GM23338 (cell line): ENCODE data around the gene FGD4. TPM values are rescaled to one million over a fixed set of nuclear protein-coding genes. Genes with fewer than 3 reads are reported as not detected.

Source experiments
- ATAC-seq: fragments of 200-7000 bp; cut with Tn5 transposase; 3 replicates; pipeline ENCODE4 v1.9.1; 2020
- DNase-seq: peaks from one replicate; pipeline ENCODE4 v3.0.0-alpha.2; 2015; ENCODE audit warnings: low spot score
- H2AFZ ChIP-seq: fragments of 200-600 bp; sonication (generic); 2 replicates; pipeline ENCODE4 v1.8.0; 2016; ENCODE audit warnings: antibody characterized with exemption, mild to moderate bottlenecking, moderate library complexity
- H3F3A ChIP-seq: fragments of 200-600 bp; sonication (generic); replicated peaks from 2 replicates; pipeline ENCODE4 v1.8.0; 2017; ENCODE audit warnings: antibody characterized with exemption, mixed run types, low read depth
- H3K27ac ChIP-seq: fragments of 200-600 bp; sonication (generic); 2 replicates; pipeline ENCODE4 v1.6.1; 2016; ENCODE audit warnings: low read depth
- H3K27me3 ChIP-seq: fragments of 200-600 bp; sonication (generic); 2 replicates; pipeline ENCODE4 v1.8.0; 2016; ENCODE audit warnings: mild to moderate bottlenecking, mixed run types, moderate library complexity; ENCODE audit not compliant: insufficient read depth
- H3K36me3 ChIP-seq: fragments of 200-600 bp; sonication (generic); 2 replicates; pipeline ENCODE4 v1.8.0; 2016; ENCODE audit warnings: mild to moderate bottlenecking; ENCODE audit not compliant: insufficient read depth
- H3K4me1 ChIP-seq: fragments of 200-600 bp; sonication (generic); 2 replicates; pipeline ENCODE4 v1.8.0; 2016; ENCODE audit warnings: mild to moderate bottlenecking, moderate library complexity; ENCODE audit not compliant: insufficient read depth
- H3K4me2 ChIP-seq: fragments of 200-600 bp; sonication (generic); 2 replicates; pipeline ENCODE4 v1.7.1; 2017; ENCODE audit warnings: mixed run types
- H3K4me3 ChIP-seq: fragments of 200-600 bp; sonication (generic); 2 replicates; pipeline ENCODE4 v1.6.1; 2016; ENCODE audit warnings: mixed run types
- H3K79me2 ChIP-seq: fragments of 200-600 bp; sonication (generic); replicated peaks from 2 replicates; pipeline ENCODE4 v1.8.0; 2017; ENCODE audit warnings: mild to moderate bottlenecking; ENCODE audit not compliant: insufficient read depth
- H3K9me2 ChIP-seq: fragments of 200-600 bp; sonication (generic); 2 replicates; pipeline ENCODE4 v1.8.0; 2017; ENCODE audit not compliant: insufficient read depth
- H4K20me1 ChIP-seq: fragments of 200-600 bp; sonication (generic); replicated peaks from 2 replicates; pipeline ENCODE4 v1.8.0; 2017; ENCODE audit warnings: mild to moderate bottlenecking; ENCODE audit not compliant: insufficient read depth
- H3K27ac Mint-ChIP-seq: 2 replicates; pipeline ENCODE4 v1.8.0; 2020; ENCODE audit warnings: inconsistent platforms, mild to moderate bottlenecking, moderate library complexity, mixed read lengths
- H3K27me3 Mint-ChIP-seq: 3 replicates; pipeline ENCODE4 v1.8.0; 2022; ENCODE audit warnings: low read depth, mild to moderate bottlenecking, moderate library complexity, mixed read lengths, inconsistent platforms; ENCODE audit not compliant: insufficient read depth, poor library complexity
- H3K36me3 Mint-ChIP-seq: 3 replicates; pipeline ENCODE4 v1.8.0; 2021; ENCODE audit warnings: low read depth, mild to moderate bottlenecking, inconsistent platforms, moderate library complexity, mixed read lengths
- H3K4me1 Mint-ChIP-seq: 3 replicates; pipeline ENCODE4 v1.8.0; 2020; ENCODE audit warnings: mild to moderate bottlenecking, inconsistent platforms, mixed read lengths
- H3K4me3 Mint-ChIP-seq: 3 replicates; pipeline ENCODE4 v1.8.0; 2021; ENCODE audit warnings: moderate library complexity, mild to moderate bottlenecking, inconsistent platforms, mixed read lengths
- H3K9me3 Mint-ChIP-seq: 3 replicates; pipeline ENCODE4 v1.8.0; 2020; ENCODE audit warnings: moderate library complexity, mild to moderate bottlenecking, inconsistent platforms, mixed read lengths
- CREB1 ChIP-seq: fragments of 250-450 bp; sonication (Bioruptor Pico); IDR thresholded peaks from 2 replicates; pipeline ENCODE4 v1.5.0; 2020; ENCODE audit warnings: low read depth, mild to moderate bottlenecking, moderate library complexity
- EZH2phosphoT487 ChIP-seq: fragments of 200-600 bp; sonication (generic); IDR thresholded peaks from one replicate; pipeline ENCODE4 v1.8.1; 2018; ENCODE audit warnings: antibody characterized with exemption; ENCODE audit not compliant: unreplicated experiment
- JUNB ChIP-seq: IDR thresholded peaks from one replicate; pipeline ENCODE4 v1.6.1; 2016; ENCODE audit warnings: antibody characterized with exemption; ENCODE audit not compliant: unreplicated experiment
- NANOG ChIP-seq: IDR thresholded peaks from 2 replicates; pipeline ENCODE4 v1.6.1; 2016; ENCODE audit warnings: antibody characterized with exemption, borderline replicate concordance
- STAT1 ChIP-seq: IDR thresholded peaks from one replicate; pipeline ENCODE4 v1.6.1; 2016; ENCODE audit warnings: antibody characterized with exemption; ENCODE audit not compliant: unreplicated experiment
- ZNF114 ChIP-seq: fragments of 250-450 bp; sonication (Bioruptor Pico); IDR thresholded peaks from 2 replicates; pipeline ENCODE4 v1.5.0; 2020; ENCODE audit warnings: mild to moderate bottlenecking, moderate library complexity
- ZNF331 ChIP-seq: fragments of 250-450 bp; sonication (Bioruptor Pico); IDR thresholded peaks from 2 replicates; pipeline ENCODE4 v1.5.0; 2020; ENCODE audit warnings: low read depth, mild to moderate bottlenecking, moderate library complexity
- polyA plus RNA-seq: library from polyadenylated mRNA; unstranded; fragments of >200 nt; fragmentation: Nextera tagmentation; extraction: Ambion mirVana; gene quantifications from 2 replicates; pipeline ENCODE4 v1.2.1, GENCODE V29; 2016
- total RNA-seq: library from RNA; depleted of rRNA; stranded (reverse); fragments of >200 nt; shearing (Covaris generic); gene quantifications from 2 replicates; pipeline ENCODE4 v1.2.3, GENCODE V29; 2014
- TF ChIP-seq, protein P1 (sequence below): IDR thresholded peaks from one replicate; pipeline ENCODE4 v1.6.1; 2018; ENCODE audit warnings: antibody characterized with exemption; ENCODE audit not compliant: unreplicated experiment
- TF ChIP-seq, protein P2 (sequence below): fragments of 250-450 bp; sonication (Bioruptor Pico); IDR thresholded peaks from 2 replicates; pipeline ENCODE4 v1.5.0; 2020; ENCODE audit warnings: mild to moderate bottlenecking, moderate library complexity
- TF ChIP-seq, protein P3 (sequence below), 2 experiments: fragments of 200-600 bp in 1 of 2; sonication (generic) in 1 of 2; conservative IDR thresholded peaks; 2 replicates each; pipeline versions ENCODE4 v1.5.1 to v1.6.1; 2016 to 2017; ENCODE audit warnings: antibody characterized with exemption in 2 of 2, low read depth in 2 of 2, mild to moderate bottlenecking in 2 of 2, moderate library complexity in 1 of 2

The FGD4 gene
- total and polyA plus RNA-seq, 2 experiments from 2014 or later, result 24.3 to 54.3 TPM

DNA sequence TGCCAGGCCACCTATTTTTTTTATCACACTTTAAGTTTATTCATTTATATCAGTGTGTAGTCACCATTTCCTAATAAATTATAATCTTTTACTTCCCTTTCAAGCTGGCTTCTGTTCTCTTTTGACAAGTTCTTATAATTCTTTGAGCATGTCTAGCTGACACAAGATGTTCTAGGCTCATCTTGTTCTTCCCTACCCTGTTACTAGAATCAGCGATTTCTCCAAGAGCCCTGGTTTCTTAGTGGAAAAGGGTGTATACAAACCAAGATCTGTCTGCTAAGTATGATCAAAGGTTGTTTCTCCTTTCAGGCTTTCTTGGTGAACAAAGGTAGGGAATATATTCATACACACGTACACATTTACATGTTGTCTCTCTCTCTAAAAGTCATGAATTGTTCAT, 51.0 kb downstream of the FGD4 start (continued):
- TF ChIP-seq, protein P1, sequence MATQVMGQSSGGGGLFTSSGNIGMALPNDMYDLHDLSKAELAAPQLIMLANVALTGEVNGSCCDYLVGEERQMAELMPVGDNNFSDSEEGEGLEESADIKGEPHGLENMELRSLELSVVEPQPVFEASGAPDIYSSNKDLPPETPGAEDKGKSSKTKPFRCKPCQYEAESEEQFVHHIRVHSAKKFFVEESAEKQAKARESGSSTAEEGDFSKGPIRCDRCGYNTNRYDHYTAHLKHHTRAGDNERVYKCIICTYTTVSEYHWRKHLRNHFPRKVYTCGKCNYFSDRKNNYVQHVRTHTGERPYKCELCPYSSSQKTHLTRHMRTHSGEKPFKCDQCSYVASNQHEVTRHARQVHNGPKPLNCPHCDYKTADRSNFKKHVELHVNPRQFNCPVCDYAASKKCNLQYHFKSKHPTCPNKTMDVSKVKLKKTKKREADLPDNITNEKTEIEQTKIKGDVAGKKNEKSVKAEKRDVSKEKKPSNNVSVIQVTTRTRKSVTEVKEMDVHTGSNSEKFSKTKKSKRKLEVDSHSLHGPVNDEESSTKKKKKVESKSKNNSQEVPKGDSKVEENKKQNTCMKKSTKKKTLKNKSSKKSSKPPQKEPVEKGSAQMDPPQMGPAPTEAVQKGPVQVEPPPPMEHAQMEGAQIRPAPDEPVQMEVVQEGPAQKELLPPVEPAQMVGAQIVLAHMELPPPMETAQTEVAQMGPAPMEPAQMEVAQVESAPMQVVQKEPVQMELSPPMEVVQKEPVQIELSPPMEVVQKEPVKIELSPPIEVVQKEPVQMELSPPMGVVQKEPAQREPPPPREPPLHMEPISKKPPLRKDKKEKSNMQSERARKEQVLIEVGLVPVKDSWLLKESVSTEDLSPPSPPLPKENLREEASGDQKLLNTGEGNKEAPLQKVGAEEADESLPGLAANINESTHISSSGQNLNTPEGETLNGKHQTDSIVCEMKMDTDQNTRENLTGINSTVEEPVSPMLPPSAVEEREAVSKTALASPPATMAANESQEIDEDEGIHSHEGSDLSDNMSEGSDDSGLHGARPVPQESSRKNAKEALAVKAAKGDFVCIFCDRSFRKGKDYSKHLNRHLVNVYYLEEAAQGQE, result no peak
- TF ChIP-seq EZH2phosphoT487 (no peak), STAT1 (no peak)
- TF ChIP-seq, protein P2, sequence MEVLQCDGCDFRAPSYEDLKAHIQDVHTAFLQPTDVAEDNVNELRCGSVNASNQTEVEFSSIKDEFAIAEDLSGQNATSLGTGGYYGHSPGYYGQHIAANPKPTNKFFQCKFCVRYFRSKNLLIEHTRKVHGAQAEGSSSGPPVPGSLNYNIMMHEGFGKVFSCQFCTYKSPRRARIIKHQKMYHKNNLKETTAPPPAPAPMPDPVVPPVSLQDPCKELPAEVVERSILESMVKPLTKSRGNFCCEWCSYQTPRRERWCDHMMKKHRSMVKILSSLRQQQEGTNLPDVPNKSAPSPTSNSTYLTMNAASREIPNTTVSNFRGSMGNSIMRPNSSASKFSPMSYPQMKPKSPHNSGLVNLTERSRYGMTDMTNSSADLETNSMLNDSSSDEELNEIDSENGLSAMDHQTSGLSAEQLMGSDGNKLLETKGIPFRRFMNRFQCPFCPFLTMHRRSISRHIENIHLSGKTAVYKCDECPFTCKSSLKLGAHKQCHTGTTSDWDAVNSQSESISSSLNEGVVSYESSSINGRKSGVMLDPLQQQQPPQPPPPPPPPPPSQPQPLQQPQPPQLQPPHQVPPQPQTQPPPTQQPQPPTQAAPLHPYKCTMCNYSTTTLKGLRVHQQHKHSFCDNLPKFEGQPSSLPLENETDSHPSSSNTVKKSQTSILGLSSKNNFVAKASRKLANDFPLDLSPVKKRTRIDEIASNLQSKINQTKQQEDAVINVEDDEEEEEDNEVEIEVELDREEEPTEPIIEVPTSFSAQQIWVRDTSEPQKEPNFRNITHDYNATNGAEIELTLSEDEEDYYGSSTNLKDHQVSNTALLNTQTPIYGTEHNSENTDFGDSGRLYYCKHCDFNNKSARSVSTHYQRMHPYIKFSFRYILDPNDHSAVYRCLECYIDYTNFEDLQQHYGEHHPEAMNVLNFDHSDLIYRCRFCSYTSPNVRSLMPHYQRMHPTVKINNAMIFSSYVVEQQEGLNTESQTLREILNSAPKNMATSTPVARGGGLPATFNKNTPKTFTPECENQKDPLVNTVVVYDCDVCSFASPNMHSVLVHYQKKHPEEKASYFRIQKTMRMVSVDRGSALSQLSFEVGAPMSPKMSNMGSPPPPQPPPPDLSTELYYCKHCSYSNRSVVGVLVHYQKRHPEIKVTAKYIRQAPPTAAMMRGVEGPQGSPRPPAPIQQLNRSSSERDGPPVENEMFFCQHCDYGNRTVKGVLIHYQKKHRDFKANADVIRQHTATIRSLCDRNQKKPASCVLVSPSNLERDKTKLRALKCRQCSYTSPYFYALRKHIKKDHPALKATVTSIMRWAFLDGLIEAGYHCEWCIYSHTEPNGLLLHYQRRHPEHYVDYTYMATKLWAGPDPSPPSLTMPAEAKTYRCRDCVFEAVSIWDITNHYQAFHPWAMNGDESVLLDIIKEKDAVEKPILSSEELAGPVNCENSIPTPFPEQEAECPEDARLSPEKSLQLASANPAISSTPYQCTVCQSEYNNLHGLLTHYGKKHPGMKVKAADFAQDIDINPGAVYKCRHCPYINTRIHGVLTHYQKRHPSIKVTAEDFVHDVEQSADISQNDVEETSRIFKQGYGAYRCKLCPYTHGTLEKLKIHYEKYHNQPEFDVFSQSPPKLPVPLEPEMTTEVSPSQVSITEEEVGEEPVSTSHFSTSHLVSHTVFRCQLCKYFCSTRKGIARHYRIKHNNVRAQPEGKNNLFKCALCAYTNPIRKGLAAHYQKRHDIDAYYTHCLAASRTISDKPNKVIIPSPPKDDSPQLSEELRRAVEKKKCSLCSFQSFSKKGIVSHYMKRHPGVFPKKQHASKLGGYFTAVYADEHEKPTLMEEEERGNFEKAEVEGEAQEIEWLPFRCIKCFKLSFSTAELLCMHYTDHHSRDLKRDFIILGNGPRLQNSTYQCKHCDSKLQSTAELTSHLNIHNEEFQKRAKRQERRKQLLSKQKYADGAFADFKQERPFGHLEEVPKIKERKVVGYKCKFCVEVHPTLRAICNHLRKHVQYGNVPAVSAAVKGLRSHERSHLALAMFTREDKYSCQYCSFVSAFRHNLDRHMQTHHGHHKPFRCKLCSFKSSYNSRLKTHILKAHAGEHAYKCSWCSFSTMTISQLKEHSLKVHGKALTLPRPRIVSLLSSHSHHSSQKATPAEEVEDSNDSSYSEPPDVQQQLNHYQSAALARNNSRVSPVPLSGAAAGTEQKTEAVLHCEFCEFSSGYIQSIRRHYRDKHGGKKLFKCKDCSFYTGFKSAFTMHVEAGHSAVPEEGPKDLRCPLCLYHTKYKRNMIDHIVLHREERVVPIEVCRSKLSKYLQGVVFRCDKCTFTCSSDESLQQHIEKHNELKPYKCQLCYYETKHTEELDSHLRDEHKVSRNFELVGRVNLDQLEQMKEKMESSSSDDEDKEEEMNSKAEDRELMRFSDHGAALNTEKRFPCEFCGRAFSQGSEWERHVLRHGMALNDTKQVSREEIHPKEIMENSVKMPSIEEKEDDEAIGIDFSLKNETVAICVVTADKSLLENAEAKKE (CRISPR knock-in tag), result no peak

DNA sequence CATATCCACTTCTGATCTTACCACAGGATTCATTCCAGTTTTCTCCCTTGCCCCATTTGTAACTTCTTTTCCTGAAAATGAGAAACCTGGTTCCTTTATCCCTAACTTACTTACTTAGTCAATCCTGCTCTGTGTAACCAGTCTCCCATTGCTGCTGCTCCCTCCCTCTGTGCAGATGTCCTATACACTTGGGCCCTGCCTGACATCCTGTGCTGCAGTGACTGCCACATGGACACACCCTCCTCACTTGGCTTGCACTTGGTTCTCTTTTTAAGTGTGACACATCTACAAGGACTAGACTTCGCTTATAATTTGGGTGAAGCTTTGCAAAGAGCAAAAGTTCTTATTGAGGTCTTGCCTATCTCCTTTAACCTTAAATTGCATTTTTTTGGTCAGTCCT, 51.4 kb downstream of the FGD4 start:
- H3K27me3 ChIP-seq, result no peaks in the 10 kb centered on the region
- Mint-ChIP-seq H3K27ac (peak overlapping the region; percentile 49), H3K4me3 (no peak overlapping the region), H3K36me3 (peaks cover 2% of the 10 kb centered on the region; the same call in 2 of the 3 replicates), H3K4me1 (peaks cover 73% of the 10 kb centered on the region), H3K27me3 (peaks cover 2% of the 10 kb centered on the region), H3K9me3 (no peaks in the 10 kb centered on the region)
- H3K27ac ChIP-seq, result peak overlapping the region; percentile 68; the same call in 1 of the 2 replicates
- H3K4me2 ChIP-seq, result no peak overlapping the region
- H3K79me2 ChIP-seq, result peaks cover 76% of the 10 kb centered on the region
- no peaks in the 10 kb centered on the region; the same call in 1 of the 2 replicates for H3F3A ChIP-seq
- H4K20me1 ChIP-seq, result no peaks in the 10 kb centered on the region; the same call in 1 of the 2 replicates
- no peaks in the 10 kb centered on the region for H3K36me3 ChIP-seq
- no peak for DNase-seq
- TF ChIP-seq CREB1, result no peak
- TF ChIP-seq, protein P3, sequence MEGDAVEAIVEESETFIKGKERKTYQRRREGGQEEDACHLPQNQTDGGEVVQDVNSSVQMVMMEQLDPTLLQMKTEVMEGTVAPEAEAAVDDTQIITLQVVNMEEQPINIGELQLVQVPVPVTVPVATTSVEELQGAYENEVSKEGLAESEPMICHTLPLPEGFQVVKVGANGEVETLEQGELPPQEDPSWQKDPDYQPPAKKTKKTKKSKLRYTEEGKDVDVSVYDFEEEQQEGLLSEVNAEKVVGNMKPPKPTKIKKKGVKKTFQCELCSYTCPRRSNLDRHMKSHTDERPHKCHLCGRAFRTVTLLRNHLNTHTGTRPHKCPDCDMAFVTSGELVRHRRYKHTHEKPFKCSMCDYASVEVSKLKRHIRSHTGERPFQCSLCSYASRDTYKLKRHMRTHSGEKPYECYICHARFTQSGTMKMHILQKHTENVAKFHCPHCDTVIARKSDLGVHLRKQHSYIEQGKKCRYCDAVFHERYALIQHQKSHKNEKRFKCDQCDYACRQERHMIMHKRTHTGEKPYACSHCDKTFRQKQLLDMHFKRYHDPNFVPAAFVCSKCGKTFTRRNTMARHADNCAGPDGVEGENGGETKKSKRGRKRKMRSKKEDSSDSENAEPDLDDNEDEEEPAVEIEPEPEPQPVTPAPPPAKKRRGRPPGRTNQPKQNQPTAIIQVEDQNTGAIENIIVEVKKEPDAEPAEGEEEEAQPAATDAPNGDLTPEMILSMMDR (conservative IDR thresholded peaks at IDR 0.05; ENCODE audit: low read depth in 2 of 2), result no peak
- no peak for TF ChIP-seq STAT1
- no peak for TF ChIP-seq JUNB
- TF ChIP-seq ZNF114 (CRISPR knock-in tag), result no peak
- TF ChIP-seq ZNF331 (CRISPR knock-in tag), result no peak
- no peak for TF ChIP-seq NANOG
- TF ChIP-seq, protein P1, result no peak
- no peak overlapping the region for H3K4me3 ChIP-seq
- no peak; the same call in 2 of the 3 replicates for ATAC-seq
- no peaks in the 10 kb centered on the region for H3K9me2 ChIP-seq
- no peak overlapping the region for H2AFZ ChIP-seq
- peaks cover 59% of the 10 kb centered on the region for H3K4me1 ChIP-seq
